ENCODE data around the gene RPL23.

DNA sequence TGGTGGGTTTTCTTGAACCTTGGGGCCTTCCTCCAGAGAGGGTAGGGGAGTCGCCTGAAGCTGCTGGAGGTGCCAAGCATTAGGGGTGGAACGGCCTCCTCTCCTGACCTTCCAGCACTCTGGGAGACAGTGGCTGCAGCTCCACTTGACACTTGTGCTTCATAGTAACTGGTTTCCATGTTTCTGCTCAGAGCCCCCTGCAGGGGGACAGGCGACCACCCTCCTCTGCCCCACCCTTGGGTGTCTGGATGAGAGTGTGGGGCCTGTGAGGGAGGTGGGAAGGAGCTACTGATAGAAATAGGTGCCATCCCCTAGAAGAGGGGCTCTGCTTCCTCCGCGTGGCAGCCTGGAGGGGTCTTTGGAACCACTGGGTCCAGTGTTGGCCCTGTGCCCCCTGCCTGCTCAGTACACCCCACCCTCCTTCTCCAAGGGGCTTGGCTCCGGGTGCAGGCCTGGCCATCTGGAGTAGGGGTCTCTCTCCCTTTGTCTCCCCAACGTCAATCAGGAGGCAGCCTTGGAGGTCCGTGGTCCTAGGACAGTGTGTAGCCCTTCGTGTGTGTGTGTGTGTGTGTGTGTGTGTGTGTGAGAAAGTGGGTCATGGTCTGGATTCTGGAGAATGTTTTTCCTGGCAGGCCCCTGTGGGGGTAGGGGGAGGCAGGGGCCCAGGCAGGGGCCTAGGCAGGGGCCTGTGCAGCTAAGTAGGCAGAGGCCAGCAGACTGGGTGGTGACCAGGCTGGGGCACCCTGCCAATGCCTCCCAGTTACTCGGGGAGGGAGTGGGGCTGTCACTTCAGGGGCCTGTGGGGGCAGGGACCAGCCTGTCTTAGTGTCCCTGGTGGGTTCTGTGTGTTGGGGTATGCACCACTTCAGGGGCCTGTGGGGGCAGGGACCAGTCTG, 21.2 kb upstream of the RPL23 start:
- TF ChIP-seq EZH2 (IDR thresholded peaks at IDR 0.05; ENCODE audit: borderline replicate concordance, insufficient read depth, low read length, poor library complexity, severe bottlenecking) (no peak), REST (IDR thresholded peaks at IDR 0.05; ENCODE audit: borderline replicate concordance) (no peak), SMC3 (conservative IDR thresholded peaks at IDR 0.05; ENCODE audit: poor library complexity) (no peak), POLR2AphosphoS5 (IDR thresholded peaks at IDR 0.05) (no peak), MXI1 (conservative IDR thresholded peaks at IDR 0.05; ENCODE audit: poor library complexity, severe bottlenecking) (no peak), EP300 (conservative IDR thresholded peaks at IDR 0.05; ENCODE audit: poor library complexity, severe bottlenecking) (no peak)
- TF ChIP-seq, protein P1, sequence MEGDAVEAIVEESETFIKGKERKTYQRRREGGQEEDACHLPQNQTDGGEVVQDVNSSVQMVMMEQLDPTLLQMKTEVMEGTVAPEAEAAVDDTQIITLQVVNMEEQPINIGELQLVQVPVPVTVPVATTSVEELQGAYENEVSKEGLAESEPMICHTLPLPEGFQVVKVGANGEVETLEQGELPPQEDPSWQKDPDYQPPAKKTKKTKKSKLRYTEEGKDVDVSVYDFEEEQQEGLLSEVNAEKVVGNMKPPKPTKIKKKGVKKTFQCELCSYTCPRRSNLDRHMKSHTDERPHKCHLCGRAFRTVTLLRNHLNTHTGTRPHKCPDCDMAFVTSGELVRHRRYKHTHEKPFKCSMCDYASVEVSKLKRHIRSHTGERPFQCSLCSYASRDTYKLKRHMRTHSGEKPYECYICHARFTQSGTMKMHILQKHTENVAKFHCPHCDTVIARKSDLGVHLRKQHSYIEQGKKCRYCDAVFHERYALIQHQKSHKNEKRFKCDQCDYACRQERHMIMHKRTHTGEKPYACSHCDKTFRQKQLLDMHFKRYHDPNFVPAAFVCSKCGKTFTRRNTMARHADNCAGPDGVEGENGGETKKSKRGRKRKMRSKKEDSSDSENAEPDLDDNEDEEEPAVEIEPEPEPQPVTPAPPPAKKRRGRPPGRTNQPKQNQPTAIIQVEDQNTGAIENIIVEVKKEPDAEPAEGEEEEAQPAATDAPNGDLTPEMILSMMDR (IDR thresholded peaks at IDR 0.05; ENCODE audit: poor library complexity, severe bottlenecking): no peak

Measured in neural cell (in vitro differentiated cells).